Breast epithelium (tissue), 4 donors: ENCODE measurements around the gene ZNF865. TPM values are rescaled to one million over a fixed set of nuclear protein-coding genes. Genes with fewer than 3 reads are reported as not detected.

Experiments
- DNase-seq, 2 donors: peaks; one replicate each; pipeline ENCODE4 v3.0.0-alpha.2; 2019; ENCODE audit warnings: low spot score in 2 of 2
- H3K27ac ChIP-seq, 2 donors: fragments of 200-600 bp; sonication (generic) in 1 of 2; one replicate each; pipeline ENCODE4 v1.5.1; 2016 to 2019; ENCODE audit warnings: mild to moderate bottlenecking in 1 of 2
- H3K27me3 ChIP-seq, 2 donors: fragments of 200-600 bp; sonication (generic) in 1 of 2; one replicate each; pipeline versions ENCODE4 v1.5.1 to v1.6.0; 2017 to 2019; ENCODE audit warnings: control low read depth in 1 of 2, mild to moderate bottlenecking in 1 of 2
- H3K36me3 ChIP-seq: fragments of 200-600 bp; one replicate; pipeline ENCODE4 v1.5.1; 2019
- H3K4me1 ChIP-seq, 2 donors: fragments of 200-600 bp; sonication (generic); one replicate each; pipeline ENCODE4 v1.5.1; 2016 to 2019; ENCODE audit warnings: control low read depth in 1 of 2
- H3K4me3 ChIP-seq, 3 donors: fragments of 200-600 bp; sonication (generic); 1 replicate in 2 of 3; 2 replicates in 1 of 3; pipeline ENCODE4 v1.5.1; 2016 to 2019; ENCODE audit warnings: mild to moderate bottlenecking in 3 of 3, moderate library complexity in 2 of 3
- H3K9me3 ChIP-seq, 2 donors: fragments of 200-600 bp; sonication (generic) in 1 of 2; one replicate each; pipeline ENCODE4 v1.5.1; 2016 to 2019; ENCODE audit warnings: control low read depth in 1 of 2
- POLR2A ChIP-seq: fragments of 450-650 bp; IDR thresholded peaks from one replicate; pipeline ENCODE4 v1.6.1; 2016; ENCODE audit warnings: antibody characterized with exemption, mild to moderate bottlenecking, moderate library complexity
- POLR2AphosphoS5 ChIP-seq, 3 donors: sonication (generic); formaldehyde crosslinking; IDR thresholded peaks; one replicate each; pipeline ENCODE4 v1.6.1; 2017; ENCODE audit warnings: antibody characterized with exemption in 3 of 3
- intact Hi-C: fragments of 100-400 bp; cut with DNase I; formaldehyde crosslinking; loops from one replicate; pipeline ENCODE4 v1.15.1; 2023; ENCODE audit warnings: low total_unique reads
- total RNA-seq, 3 donors: library from RNA; depleted of rRNA; stranded (reverse); fragments of >200 nt; gene quantifications; one replicate each; pipeline ENCODE4 v1.1.0, GENCODE V29; 2016
- TF ChIP-seq, protein P1 (sequence below), 3 donors: fragments of 450-650 bp; IDR thresholded peaks; one replicate each; pipeline ENCODE4 v1.5.1; 2016 to 2017; ENCODE audit warnings: antibody characterized with exemption in 3 of 3, mild to moderate bottlenecking in 3 of 3, moderate library complexity in 3 of 3

Gene ZNF865
- total RNA-seq, 3 donors from 2014 or later: 3.2 to 5.0 (median 3.9) TPM

DNA sequence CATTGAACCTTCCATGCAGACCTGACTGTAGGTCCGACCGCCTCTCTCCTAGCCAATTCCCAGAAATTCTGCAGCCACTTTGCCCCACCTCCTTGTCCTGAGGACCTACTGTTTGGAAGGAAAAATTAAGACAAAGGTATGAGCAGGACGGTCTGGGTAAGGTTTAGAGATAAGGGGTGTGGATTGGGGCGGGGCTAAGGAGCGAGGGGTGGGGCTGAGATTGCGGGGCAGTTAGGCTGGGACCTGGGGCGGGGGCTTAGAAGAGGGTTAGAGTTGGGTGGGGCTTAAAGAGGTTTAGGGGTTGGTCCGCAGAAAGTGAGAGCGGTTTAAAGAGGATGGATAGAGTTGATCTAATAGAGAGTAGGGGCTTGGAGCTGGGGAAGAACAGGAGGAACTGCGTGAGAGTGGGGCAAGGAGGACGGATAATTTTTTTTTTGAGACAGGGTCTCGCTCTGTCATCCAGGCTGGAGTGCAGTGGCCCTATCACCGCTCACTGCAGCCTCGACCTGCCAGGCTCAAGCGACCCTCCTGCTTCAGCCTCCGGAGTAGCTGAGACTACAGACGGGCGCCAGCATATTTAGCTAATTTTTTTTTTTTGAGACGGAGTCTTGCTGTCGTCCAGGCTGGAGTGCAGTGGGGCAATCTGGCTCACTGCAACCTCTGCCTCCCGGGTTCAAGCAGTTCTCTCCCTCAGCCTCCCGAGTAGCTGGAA is 1.7 kb upstream of the ZNF865 start:
- DNase-seq: no peak
- H3K4me1 ChIP-seq: peaks cover 0 to 6% of the 10 kb centered on the region in 2 donors
- intact Hi-C loops: no loop called here
- no peaks in the 10 kb centered on the region for H3K36me3 ChIP-seq
- peak overlapping the region; percentile 93 to 98 for H3K27ac ChIP-seq
- H3K4me3 ChIP-seq: peak overlapping the region in 2 of 3 donors; percentile 88 to 91
- no peaks in the 10 kb centered on the region for H3K9me3 ChIP-seq
- TF ChIP-seq, protein P1, sequence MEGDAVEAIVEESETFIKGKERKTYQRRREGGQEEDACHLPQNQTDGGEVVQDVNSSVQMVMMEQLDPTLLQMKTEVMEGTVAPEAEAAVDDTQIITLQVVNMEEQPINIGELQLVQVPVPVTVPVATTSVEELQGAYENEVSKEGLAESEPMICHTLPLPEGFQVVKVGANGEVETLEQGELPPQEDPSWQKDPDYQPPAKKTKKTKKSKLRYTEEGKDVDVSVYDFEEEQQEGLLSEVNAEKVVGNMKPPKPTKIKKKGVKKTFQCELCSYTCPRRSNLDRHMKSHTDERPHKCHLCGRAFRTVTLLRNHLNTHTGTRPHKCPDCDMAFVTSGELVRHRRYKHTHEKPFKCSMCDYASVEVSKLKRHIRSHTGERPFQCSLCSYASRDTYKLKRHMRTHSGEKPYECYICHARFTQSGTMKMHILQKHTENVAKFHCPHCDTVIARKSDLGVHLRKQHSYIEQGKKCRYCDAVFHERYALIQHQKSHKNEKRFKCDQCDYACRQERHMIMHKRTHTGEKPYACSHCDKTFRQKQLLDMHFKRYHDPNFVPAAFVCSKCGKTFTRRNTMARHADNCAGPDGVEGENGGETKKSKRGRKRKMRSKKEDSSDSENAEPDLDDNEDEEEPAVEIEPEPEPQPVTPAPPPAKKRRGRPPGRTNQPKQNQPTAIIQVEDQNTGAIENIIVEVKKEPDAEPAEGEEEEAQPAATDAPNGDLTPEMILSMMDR (IDR thresholded peaks at IDR 0.05): no peak
- TF ChIP-seq POLR2A (no peak), POLR2AphosphoS5 (IDR thresholded peaks at IDR 0.05) (no peak)
- no peaks in the 10 kb centered on the region for H3K27me3 ChIP-seq

DNA sequence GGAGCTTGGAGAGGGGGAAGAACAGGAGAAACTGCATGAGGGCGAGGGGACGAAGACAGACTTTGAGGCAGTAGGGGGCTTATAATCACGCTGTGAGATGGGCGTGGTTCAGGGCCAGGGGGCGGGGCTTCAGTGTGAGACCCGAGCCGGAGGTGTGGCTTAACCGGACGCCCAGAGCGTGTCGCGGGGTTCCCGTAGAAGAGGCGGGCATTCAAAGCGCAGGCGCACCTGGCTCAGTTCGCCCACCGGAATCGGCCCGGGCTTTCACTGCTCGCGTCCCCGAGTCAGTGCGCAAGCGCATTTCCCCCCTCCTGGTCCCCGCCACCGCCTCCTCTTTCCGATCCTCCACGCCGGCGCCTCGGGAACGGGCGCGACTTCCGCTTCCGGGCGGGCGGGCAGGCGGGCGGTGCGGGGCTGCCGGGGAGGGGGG is 225 bp upstream of the ZNF865 start:
- Histone ChIP-seq H3K36me3 (no peaks in the 10 kb centered on the region), H3K9me3 (no peaks in the 10 kb centered on the region), H3K27ac (peak overlapping the region; percentile 93 to 98), H3K27me3 (no peaks in the 10 kb centered on the region), H3K4me3 (peak overlapping the region; percentile 88 to 91 (median 91)), H3K4me1 (peaks cover 0 to 6% of the 10 kb centered on the region in 2 donors)
- peak; percentile 96 for DNase-seq
- TF ChIP-seq POLR2AphosphoS5 (IDR thresholded peaks at IDR 0.05): peak; percentile 22 to 49 (median 42)
- TF ChIP-seq, protein P1 (IDR thresholded peaks at IDR 0.05): no peak
- intact Hi-C loops: no loop called here

DNA sequence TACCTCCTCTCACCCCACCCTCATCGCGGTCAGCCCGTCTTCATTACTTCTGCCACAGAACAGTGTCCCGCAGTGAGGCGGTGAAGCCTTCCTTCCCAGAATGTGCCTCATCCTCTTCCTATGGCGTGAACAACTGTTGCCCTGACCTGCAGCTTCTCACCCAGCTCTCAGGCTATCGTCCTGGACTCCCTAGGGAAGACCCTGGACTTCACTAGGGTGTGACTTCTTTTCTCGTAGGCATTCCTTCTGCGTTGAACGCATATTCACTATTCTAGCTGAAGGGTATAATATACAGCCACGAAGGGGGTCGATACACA is 982 bp downstream of the ZNF865 start:
- no peaks in the 10 kb centered on the region for H3K36me3 ChIP-seq
- H3K27ac ChIP-seq: peak overlapping the region; percentile 93 to 98
- DNase-seq: no peak
- no peaks in the 10 kb centered on the region for H3K9me3 ChIP-seq
- intact Hi-C loops: no loop called here
- peaks cover 0 to 6% of the 10 kb centered on the region in 2 donors for H3K4me1 ChIP-seq
- H3K4me3 ChIP-seq: peak overlapping the region; percentile 88 to 91 (median 91)
- TF ChIP-seq POLR2AphosphoS5 (IDR thresholded peaks at IDR 0.05) (no peak), POLR2A (no peak)
- TF ChIP-seq, protein P1 (IDR thresholded peaks at IDR 0.05): no peak
- H3K27me3 ChIP-seq: no peaks in the 10 kb centered on the region

DNA sequence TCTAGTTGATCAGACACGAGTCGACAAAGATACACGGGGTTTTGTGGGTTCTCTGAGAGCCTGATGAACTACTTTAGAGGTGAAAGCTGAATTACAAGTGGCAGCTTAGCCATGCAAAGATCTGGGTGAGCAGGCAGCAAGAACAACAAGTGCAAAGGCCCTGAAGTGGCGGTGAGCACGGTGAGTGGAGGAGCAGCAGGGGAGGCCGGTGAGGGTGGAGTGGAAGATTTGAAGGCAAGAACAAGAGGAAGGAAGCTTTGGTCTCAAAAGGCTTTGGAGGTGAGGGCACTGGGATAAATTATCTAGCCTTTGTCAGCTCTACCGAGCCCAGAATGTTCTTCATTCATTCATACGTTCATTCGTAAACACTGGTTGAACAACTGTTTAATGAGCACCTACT is 1.4 kb downstream of the ZNF865 start:
- H3K27ac ChIP-seq: peak overlapping the region; percentile 93 to 98
- DNase-seq: no peak
- H3K9me3 ChIP-seq: no peaks in the 10 kb centered on the region
- H3K4me1 ChIP-seq: peaks cover 0 to 6% of the 10 kb centered on the region in 2 donors
- peak overlapping the region in 2 of 3 donors; percentile 88 to 91 for H3K4me3 ChIP-seq
- no peak for TF ChIP-seq POLR2A
- no peak for TF ChIP-seq POLR2AphosphoS5 (IDR thresholded peaks at IDR 0.05)
- TF ChIP-seq, protein P1 (IDR thresholded peaks at IDR 0.05): no peak
- no peaks in the 10 kb centered on the region for H3K36me3 ChIP-seq
- intact Hi-C loops: no loop called here
- H3K27me3 ChIP-seq: no peaks in the 10 kb centered on the region

DNA sequence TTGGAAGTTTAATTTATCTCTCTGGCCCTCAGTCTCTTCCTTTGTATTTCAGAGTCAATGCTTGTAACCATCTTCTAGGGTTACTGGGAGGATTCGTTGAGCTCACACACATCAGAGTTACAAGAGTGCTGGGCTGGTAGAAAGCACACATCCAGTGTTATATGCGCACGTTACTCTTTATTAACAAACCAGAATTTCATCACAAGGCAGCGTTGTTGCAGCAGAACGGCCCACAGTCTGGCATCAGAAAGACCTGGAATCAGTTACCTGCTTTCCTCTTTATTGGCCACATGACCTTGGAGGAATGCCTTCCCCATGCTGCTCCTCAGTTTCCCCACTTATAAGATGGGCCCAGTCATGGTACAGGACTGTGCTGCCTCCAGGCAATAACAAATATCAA is 3.9 kb downstream of the ZNF865 start:
- intact Hi-C loops: no loop called here
- no peak overlapping the region for H3K27ac ChIP-seq
- H3K4me3 ChIP-seq: no peak overlapping the region
- no peak for DNase-seq
- peaks cover 5% of the 10 kb centered on the region for H3K36me3 ChIP-seq
- no peaks in the 10 kb centered on the region for H3K9me3 ChIP-seq
- peaks cover 0 to 6% of the 10 kb centered on the region in 2 donors for H3K4me1 ChIP-seq
- TF ChIP-seq POLR2AphosphoS5 (IDR thresholded peaks at IDR 0.05) (no peak), POLR2A (no peak)
- TF ChIP-seq, protein P1 (IDR thresholded peaks at IDR 0.05): no peak
- no peaks in the 10 kb centered on the region for H3K27me3 ChIP-seq
